GM12891 (cell line): ENCODE measurements around the gene VSX1.

Experiments used
- PAX5 ChIP-seq: IDR thresholded peaks from 2 replicates; pipeline ENCODE4 v1.6.1; 2011; ENCODE audit warnings: low read length, moderate library complexity, mild to moderate bottlenecking; ENCODE audit not compliant: insufficient read depth, severe bottlenecking
- POLR2A ChIP-seq: IDR thresholded peaks from 2 replicates; pipeline ENCODE4 v1.6.1; 2011; ENCODE audit warnings: low read depth, low read length, control low read depth
- POLR2AphosphoS5 ChIP-seq: IDR thresholded peaks from 2 replicates; pipeline ENCODE4 v1.6.1; 2011; ENCODE audit warnings: low read depth, low read length, control low read depth
- POU2F2 ChIP-seq: IDR thresholded peaks from 2 replicates; pipeline ENCODE4 v1.6.1; 2011; ENCODE audit warnings: low read depth, mild to moderate bottlenecking, control low read depth, low read length, moderate library complexity
- SPI1 ChIP-seq: IDR thresholded peaks from 2 replicates; pipeline ENCODE4 v1.6.1; 2011; ENCODE audit warnings: low read depth, low read length, control low read depth
- TAF1 ChIP-seq: IDR thresholded peaks from 2 replicates; pipeline ENCODE4 v1.6.1; 2011; ENCODE audit warnings: low read depth, low read length, control low read depth

DNA sequence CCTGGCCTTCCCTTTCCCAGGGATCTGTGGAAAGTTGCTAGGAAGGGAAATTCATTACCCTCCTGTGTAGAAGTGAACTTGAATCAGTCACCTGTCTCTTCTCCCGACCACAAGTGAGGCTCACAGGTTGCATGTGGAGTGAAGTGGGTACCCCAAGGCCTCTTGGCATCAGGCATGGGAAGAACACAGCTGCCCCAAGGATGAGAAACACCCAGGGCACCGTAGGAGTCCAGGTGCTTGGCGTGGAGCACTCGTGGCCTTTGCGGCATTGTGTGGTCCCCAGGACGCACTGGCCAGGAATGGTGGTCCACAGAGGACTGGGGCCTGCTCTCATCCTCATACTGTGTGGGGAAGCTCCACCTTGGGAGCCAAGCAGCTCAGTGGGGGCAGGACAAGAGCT is 47.5 kb upstream of the VSX1 start:
- TF ChIP-seq PAX5 (no peak), POLR2AphosphoS5 (no peak), POLR2A (no peak), SPI1 (no peak), TAF1 (no peak), POU2F2 (no peak)
